ENCODE measurements around the gene DCD. TPM values are rescaled to one million over a fixed set of nuclear protein-coding genes. Genes with fewer than 3 reads are reported as not detected.
A peak's percentile ranks its signal among the peaks of the same experiment; 100 is the strongest.

DCD gene
- polyA plus RNA-seq, 1 donor from 2014 or later: not detected

DNA sequence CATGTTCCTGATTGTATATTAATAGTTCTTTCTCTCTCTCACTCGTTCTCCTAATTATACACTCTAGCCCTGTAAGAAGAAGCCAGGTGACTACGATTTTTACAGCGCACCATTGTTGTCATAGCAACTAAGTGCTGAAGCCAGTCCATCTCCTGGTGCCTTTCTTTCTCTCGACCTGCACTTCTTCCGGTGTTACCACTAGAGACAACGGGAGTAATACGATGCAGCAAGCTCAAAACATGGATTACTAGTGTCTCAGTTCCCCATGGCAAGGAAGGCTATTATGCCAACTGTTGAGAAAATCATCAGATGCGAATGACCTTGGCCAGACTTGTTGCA lies 40.8 kb upstream of the DCD start:
- Histone ChIP-seq H3K4me3 (ENCODE audit: low read length) (no peak overlapping the region), H3K27ac (ENCODE audit: low read length) (peak overlapping the region; percentile 52), H4K20me1 (ENCODE audit: insufficient read depth) (no peaks in the 10 kb centered on the region), H3K79me2 (replicated peaks; ENCODE audit: insufficient read depth, low read length) (no peaks in the 10 kb centered on the region), H3K9ac (ENCODE audit: low read length) (no peak overlapping the region), H3K9me2 (ENCODE audit: insufficient read depth, low read length) (no peaks in the 10 kb centered on the region), H3K4me2 (ENCODE audit: low read length) (no peak overlapping the region), H3K9me3 (ENCODE audit: low read length) (no peaks in the 10 kb centered on the region), H3K27me3 (ENCODE audit: insufficient read depth, low read depth, low read length) (no peaks in the 10 kb centered on the region), H3K36me3 (ENCODE audit: insufficient read depth, low read length) (no peaks in the 10 kb centered on the region), H3F3A (ENCODE audit: insufficient read depth, low read length, poor library complexity, severe bottlenecking) (no peaks in the 10 kb centered on the region), H2AFZ (ENCODE audit: low read depth, low read length) (no peak overlapping the region)
- TF ChIP-seq POLR2AphosphoS5 (IDR thresholded peaks at IDR 0.05) (peak; percentile 63), EP300 (conservative IDR thresholded peaks at IDR 0.05; ENCODE audit: poor library complexity, severe bottlenecking) (peak; percentile 46), RAD21 (conservative IDR thresholded peaks at IDR 0.05) (no peak)
- TF ChIP-seq, protein P1, sequence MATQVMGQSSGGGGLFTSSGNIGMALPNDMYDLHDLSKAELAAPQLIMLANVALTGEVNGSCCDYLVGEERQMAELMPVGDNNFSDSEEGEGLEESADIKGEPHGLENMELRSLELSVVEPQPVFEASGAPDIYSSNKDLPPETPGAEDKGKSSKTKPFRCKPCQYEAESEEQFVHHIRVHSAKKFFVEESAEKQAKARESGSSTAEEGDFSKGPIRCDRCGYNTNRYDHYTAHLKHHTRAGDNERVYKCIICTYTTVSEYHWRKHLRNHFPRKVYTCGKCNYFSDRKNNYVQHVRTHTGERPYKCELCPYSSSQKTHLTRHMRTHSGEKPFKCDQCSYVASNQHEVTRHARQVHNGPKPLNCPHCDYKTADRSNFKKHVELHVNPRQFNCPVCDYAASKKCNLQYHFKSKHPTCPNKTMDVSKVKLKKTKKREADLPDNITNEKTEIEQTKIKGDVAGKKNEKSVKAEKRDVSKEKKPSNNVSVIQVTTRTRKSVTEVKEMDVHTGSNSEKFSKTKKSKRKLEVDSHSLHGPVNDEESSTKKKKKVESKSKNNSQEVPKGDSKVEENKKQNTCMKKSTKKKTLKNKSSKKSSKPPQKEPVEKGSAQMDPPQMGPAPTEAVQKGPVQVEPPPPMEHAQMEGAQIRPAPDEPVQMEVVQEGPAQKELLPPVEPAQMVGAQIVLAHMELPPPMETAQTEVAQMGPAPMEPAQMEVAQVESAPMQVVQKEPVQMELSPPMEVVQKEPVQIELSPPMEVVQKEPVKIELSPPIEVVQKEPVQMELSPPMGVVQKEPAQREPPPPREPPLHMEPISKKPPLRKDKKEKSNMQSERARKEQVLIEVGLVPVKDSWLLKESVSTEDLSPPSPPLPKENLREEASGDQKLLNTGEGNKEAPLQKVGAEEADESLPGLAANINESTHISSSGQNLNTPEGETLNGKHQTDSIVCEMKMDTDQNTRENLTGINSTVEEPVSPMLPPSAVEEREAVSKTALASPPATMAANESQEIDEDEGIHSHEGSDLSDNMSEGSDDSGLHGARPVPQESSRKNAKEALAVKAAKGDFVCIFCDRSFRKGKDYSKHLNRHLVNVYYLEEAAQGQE (IDR thresholded peaks at IDR 0.05; ENCODE audit: borderline replicate concordance): peak; percentile 59
- TF ChIP-seq, protein P2, sequence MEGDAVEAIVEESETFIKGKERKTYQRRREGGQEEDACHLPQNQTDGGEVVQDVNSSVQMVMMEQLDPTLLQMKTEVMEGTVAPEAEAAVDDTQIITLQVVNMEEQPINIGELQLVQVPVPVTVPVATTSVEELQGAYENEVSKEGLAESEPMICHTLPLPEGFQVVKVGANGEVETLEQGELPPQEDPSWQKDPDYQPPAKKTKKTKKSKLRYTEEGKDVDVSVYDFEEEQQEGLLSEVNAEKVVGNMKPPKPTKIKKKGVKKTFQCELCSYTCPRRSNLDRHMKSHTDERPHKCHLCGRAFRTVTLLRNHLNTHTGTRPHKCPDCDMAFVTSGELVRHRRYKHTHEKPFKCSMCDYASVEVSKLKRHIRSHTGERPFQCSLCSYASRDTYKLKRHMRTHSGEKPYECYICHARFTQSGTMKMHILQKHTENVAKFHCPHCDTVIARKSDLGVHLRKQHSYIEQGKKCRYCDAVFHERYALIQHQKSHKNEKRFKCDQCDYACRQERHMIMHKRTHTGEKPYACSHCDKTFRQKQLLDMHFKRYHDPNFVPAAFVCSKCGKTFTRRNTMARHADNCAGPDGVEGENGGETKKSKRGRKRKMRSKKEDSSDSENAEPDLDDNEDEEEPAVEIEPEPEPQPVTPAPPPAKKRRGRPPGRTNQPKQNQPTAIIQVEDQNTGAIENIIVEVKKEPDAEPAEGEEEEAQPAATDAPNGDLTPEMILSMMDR (IDR thresholded peaks at IDR 0.05; ENCODE audit: poor library complexity, severe bottlenecking): peak; percentile 55

DNA sequence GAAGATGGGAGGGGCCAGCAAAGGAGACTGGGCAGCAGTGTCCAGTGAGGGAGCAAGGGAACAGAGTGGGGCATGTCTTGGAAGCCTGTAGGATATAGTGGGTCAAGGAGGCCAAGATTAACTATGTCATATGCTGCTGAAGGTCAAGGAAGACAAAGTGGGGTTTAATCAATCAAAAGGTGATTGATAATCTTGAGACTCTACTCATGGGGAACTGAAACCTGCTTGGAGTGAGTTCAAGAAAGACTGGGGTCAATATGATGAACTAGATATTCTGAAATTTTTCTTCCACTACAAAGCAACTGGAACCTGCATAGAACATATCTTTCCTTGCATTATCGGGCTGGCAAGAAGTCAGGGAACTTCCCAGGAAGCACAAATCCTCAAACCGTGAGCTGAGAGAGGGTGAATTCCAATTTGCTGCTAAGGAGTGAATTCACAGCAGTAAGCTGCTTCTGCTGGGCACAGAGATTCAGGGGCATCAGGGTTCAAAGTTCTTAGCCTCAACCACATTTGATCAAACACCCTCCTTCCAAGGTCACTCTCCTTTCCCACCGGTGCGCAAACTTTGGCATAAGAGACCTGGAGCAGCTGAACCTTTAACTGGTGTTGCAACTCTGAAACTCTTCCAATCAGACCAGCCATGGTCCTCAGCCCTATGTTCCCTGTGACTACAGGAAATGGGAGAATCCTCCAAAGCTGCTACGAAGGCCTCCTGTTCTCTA lies 40.3 kb upstream of the DCD start:
- H3K9me3 ChIP-seq (ENCODE audit: low read length): no peaks in the 10 kb centered on the region
- no peak overlapping the region for H2AFZ ChIP-seq (ENCODE audit: low read depth, low read length)
- no peak overlapping the region for H3K4me2 ChIP-seq (ENCODE audit: low read length)
- no peaks in the 10 kb centered on the region for H3K27me3 ChIP-seq (ENCODE audit: insufficient read depth, low read depth, low read length)
- no peaks in the 10 kb centered on the region for H3F3A ChIP-seq (ENCODE audit: insufficient read depth, low read length, poor library complexity, severe bottlenecking)
- no peak for TF ChIP-seq EZH2 (IDR thresholded peaks at IDR 0.05; ENCODE audit: borderline replicate concordance, insufficient read depth, low read length, poor library complexity, severe bottlenecking)
- no peak for TF ChIP-seq EP300 (conservative IDR thresholded peaks at IDR 0.05; ENCODE audit: poor library complexity, severe bottlenecking)
- no peak for TF ChIP-seq SMC3 (conservative IDR thresholded peaks at IDR 0.05; ENCODE audit: poor library complexity)
- TF ChIP-seq, protein P2 (IDR thresholded peaks at IDR 0.05; ENCODE audit: poor library complexity, severe bottlenecking): no peak
- no peak for TF ChIP-seq RAD21 (conservative IDR thresholded peaks at IDR 0.05)
- no peak for TF ChIP-seq MXI1 (conservative IDR thresholded peaks at IDR 0.05; ENCODE audit: poor library complexity, severe bottlenecking)
- TF ChIP-seq, protein P1 (IDR thresholded peaks at IDR 0.05; ENCODE audit: borderline replicate concordance): no peak
- TF ChIP-seq POLR2AphosphoS5 (IDR thresholded peaks at IDR 0.05): no peak
- TF ChIP-seq TAF1 (IDR thresholded peaks at IDR 0.05; ENCODE audit: low read depth): no peak
- no peaks in the 10 kb centered on the region for H3K36me3 ChIP-seq (ENCODE audit: insufficient read depth, low read length)
- no peaks in the 10 kb centered on the region for H4K20me1 ChIP-seq (ENCODE audit: insufficient read depth)
- H3K4me3 ChIP-seq (ENCODE audit: low read length): no peak overlapping the region
- peak overlapping the region; percentile 52 for H3K27ac ChIP-seq (ENCODE audit: low read length)
- H3K9me2 ChIP-seq (ENCODE audit: insufficient read depth, low read length): no peaks in the 10 kb centered on the region
- no peaks in the 10 kb centered on the region for H3K79me2 ChIP-seq (replicated peaks; ENCODE audit: insufficient read depth, low read length)
- H3K9ac ChIP-seq (ENCODE audit: low read length): no peak overlapping the region
